Lung (tissue), 11 donors: Measurements from ENCODE around the gene BET1L. TPM values are rescaled to one million over a fixed set of nuclear protein-coding genes. Genes with fewer than 3 reads are reported as not detected.
"Not testable (repeated sequence)": the region's sequence is repeated elsewhere in the genome, so short reads cannot be mapped to it uniquely, and the experiment has no call there.

ENCODE experiments used
- ATAC-seq: fragments of 200-7000 bp; cut with Tn5 transposase; one replicate; pipeline ENCODE4 v1.9.1; 2020; ENCODE audit warnings: moderate number of reproducible peaks; ENCODE audit not compliant: insufficient read depth, low FRiP score
- DNase-seq, 3 donors: peaks; one replicate each; pipeline ENCODE4 v3.0.0-alpha.2; 2013 to 2017
- H3K27ac ChIP-seq, 2 donors: one replicate each; pipeline ENCODE4 v1.5.1; 2013; ENCODE audit warnings: mild to moderate bottlenecking in 2 of 2, moderate library complexity in 2 of 2, control low read depth in 1 of 2, inconsistent platforms in 1 of 2, low read depth in 1 of 2, low read length in 1 of 2
- H3K27me3 ChIP-seq, 3 donors: one replicate each; pipeline ENCODE4 v1.5.1; 2013; ENCODE audit warnings: low read length in 2 of 3; ENCODE audit not compliant: control insufficient read depth in 3 of 3, insufficient read depth in 3 of 3
- H3K36me3 ChIP-seq, 4 donors: one replicate each; pipeline ENCODE4 v1.5.1; 2013; ENCODE audit warnings: low read length in 4 of 4, mild to moderate bottlenecking in 1 of 4, moderate library complexity in 1 of 4; ENCODE audit not compliant: control insufficient read depth in 4 of 4, insufficient read depth in 4 of 4
- H3K4me1 ChIP-seq, 5 donors: one replicate each; pipeline ENCODE4 v1.5.1; 2013; ENCODE audit warnings: low read length in 5 of 5, mild to moderate bottlenecking in 2 of 5, moderate library complexity in 1 of 5; ENCODE audit not compliant: control insufficient read depth in 5 of 5, insufficient read depth in 5 of 5
- H3K4me3 ChIP-seq: one replicate; pipeline ENCODE4 v1.5.1; 2013; ENCODE audit warnings: mild to moderate bottlenecking, control low read depth, moderate library complexity
- H3K9ac ChIP-seq, 2 donors: one replicate each; pipeline ENCODE4 v1.5.1; 2013; ENCODE audit warnings: low read length in 2 of 2, control low read depth in 1 of 2; ENCODE audit not compliant: insufficient read depth in 1 of 2
- H3K9me3 ChIP-seq, 4 donors: one replicate each; pipeline ENCODE4 v1.5.1; 2013; ENCODE audit warnings: low read length in 3 of 4, mild to moderate bottlenecking in 1 of 4, moderate library complexity in 1 of 4; ENCODE audit not compliant: control insufficient read depth in 4 of 4, insufficient read depth in 3 of 4
- WGBS, 2 donors: extraction: QIAGEN DNeasy Blood & Tissue Kit; methylation state at CpG; one replicate each; pipeline ENCODE4 v1.1.7; 2013; 5-methylcytosine and 5-hydroxymethylcytosine counted together
- polyA plus RNA-seq, 2 donors: library from polyadenylated mRNA; stranded (reverse); fragments of 200-250 nt; gene quantifications; one replicate each; pipeline ENCODE4 v1.2.1, GENCODE V29; 2013
- small RNA-seq: library from RNA; depleted of rRNA; stranded (forward); fragments of <200 nt; gene quantifications from one replicate; pipeline ENCODE3, GENCODE V24; 2014; ENCODE audit warnings: low replicate concordance
- total RNA-seq, 2 donors: library from RNA; depleted of rRNA in 1 of 2; stranded (reverse); fragments of >200 nt in 1 of 2; gene quantifications; one replicate each; pipeline ENCODE4 v1.2.1, GENCODE V29; 2014 to 2021
- donor health status: Bipolar disorder and iron deficiency.
- donor health status: healthy.
- donor health status: DM: yes; HTN: yes; CAD: no.

Gene BET1L
- total and polyA plus RNA-seq, 4 donors = 29.7 to 58.7 (median 40.0) TPM

- not testable (repeated sequence) for DNase-seq, H3K4me3 ChIP-seq, H3K9ac ChIP-seq, H3K4me1 ChIP-seq, H3K9me3 ChIP-seq, H3K36me3 ChIP-seq, ATAC-seq, H3K27ac ChIP-seq, H3K27me3 ChIP-seq
- 32 to 47% methylated on average over 4 to 7 of the region's 8 CpGs for WGBS, 2 donors
Observed at GRCh38 chr11:191490-192478, 15.4 kb downstream of the BET1L start.

- not testable (repeated sequence) for DNase-seq
- WGBS, 2 donors = 77 to 82% methylated on average over 5 of the region's 5 CpGs
Observed at GRCh38 chr11:190546-190945, 16.7 kb downstream of the BET1L start.

DNA sequence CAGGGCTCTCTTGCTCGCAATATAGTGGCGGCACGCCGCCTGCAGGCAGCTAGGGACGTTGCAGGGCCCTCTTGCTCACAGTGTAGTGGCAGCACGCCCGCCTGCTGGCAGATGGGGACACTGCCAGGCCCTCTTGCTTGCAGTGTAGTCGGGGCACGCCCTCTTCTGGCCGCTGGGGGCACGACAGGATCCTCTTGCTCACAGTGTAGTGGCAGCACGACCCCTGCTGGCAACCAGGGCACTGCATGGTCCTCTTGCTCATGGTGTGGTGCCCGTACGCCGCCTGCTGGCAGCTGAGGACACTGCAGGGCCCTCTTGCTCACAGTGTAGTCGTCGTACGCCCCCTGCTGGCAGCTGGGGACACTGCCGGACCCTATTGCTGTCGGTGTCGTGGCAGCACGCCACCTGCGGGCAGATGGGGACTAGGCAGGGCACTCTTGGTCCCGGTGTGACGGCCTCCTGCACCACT lies 17.3 kb downstream of the BET1L start:
- 69 to 71% methylated on average over 6 to 10 of the region's 25 CpGs for WGBS, 2 donors

More at GRCh38 chr11:190546-190945, 16.7 kb downstream of the BET1L start:
- H3K9me3 ChIP-seq, H3K4me1 ChIP-seq, H3K27ac ChIP-seq, H3K36me3 ChIP-seq, H3K9ac ChIP-seq, ATAC-seq, H3K4me3 ChIP-seq, H3K27me3 ChIP-seq: not testable (repeated sequence)

GRCh38 chr11:189200-189783 lies 17.9 kb downstream of the BET1L start:
- WGBS, 2 donors = 85 to 87% methylated on average over 33 to 40 of the region's 55 CpGs
- not testable (repeated sequence) for H3K36me3 ChIP-seq, H3K4me1 ChIP-seq, H3K9me3 ChIP-seq, H3K27ac ChIP-seq, H3K9ac ChIP-seq, DNase-seq, ATAC-seq, H3K27me3 ChIP-seq, H3K4me3 ChIP-seq

More for the DNA sequence above, 17.3 kb downstream of the BET1L start:
- H3K9ac ChIP-seq, H3K27me3 ChIP-seq, H3K4me1 ChIP-seq, H3K27ac ChIP-seq, H3K9me3 ChIP-seq, H3K4me3 ChIP-seq, DNase-seq, H3K36me3 ChIP-seq: not testable (repeated sequence)
- peak; percentile 65 for ATAC-seq

DNA sequence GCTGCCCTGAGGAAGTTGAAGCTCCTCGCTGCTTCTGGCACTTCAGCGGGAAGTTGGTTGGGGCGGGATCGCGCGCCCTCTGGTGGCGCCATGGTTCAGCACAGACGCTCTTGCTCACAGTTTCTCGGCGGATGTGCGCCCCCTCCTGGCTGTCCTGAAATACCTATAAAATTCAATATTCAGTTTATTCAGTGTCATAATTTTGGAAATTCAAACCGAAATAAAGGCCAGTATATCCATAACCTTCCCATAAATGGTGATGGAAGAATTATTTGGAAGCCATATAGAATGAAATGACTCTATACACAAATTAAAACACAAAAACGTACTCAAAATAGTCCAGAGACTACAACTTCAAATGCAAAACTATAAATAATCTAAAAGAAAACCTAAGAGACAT lies 27.0 kb downstream of the BET1L start:
- DNase-seq, H3K4me1 ChIP-seq, H3K27me3 ChIP-seq, H3K9ac ChIP-seq, H3K9me3 ChIP-seq, H3K27ac ChIP-seq, H3K36me3 ChIP-seq, H3K4me3 ChIP-seq, ATAC-seq: not testable (repeated sequence)
- 0% methylated on average over 1 of the region's 13 CpGs; no CpG with 5 or more reads in 1 of the 2 donors for WGBS, 2 donors

Small RNAs within 50 kb of the gene (small RNA-seq; reads per million reads assigned to genes)
- gene RNU6-447P = not detected

Other genes starting within 250 kb of the BET1L start
- not detected for gene SCGB1C1, start 14.3 kb downstream of the BET1L start, total RNA-seq
- gene SCGB1C1, start 14.3 kb downstream of the BET1L start, polyA plus RNA-seq = not detected
- 100 to 1,000 TPM; 104 to 122 TPM for gene RIC8A, start 309 bp upstream of the BET1L start, total RNA-seq
- 10 to 100 TPM; 52.1 to 83.2 TPM for gene RIC8A, start 309 bp upstream of the BET1L start, polyA plus RNA-seq
- gene SIRT3, start 28.9 kb upstream of the BET1L start, total RNA-seq = 10 to 100 TPM; 16.0 to 21.2 TPM
- 10 to 100 TPM; 14.6 to 16.9 TPM for gene SIRT3, start 28.9 kb upstream of the BET1L start, polyA plus RNA-seq
- gene PSMD13, start 29.6 kb upstream of the BET1L start, total RNA-seq = 100 to 1,000 TPM in 1 of 2 donors, 10 to 100 TPM in 1; 75.2 to 131 TPM
- 100 to 1,000 TPM; 158 to 184 TPM for gene PSMD13, start 29.6 kb upstream of the BET1L start, polyA plus RNA-seq
- gene NLRP6, start 71.0 kb upstream of the BET1L start, total RNA-seq = 1 to 10 TPM; 2.1 to 2.7 TPM
- gene NLRP6, start 71.0 kb upstream of the BET1L start, polyA plus RNA-seq = 1 to 10 TPM in 1 of 2 donors, under 1 TPM in 1; 0.08 to 9.6 TPM
- gene PGGHG, start 81.7 kb upstream of the BET1L start, total RNA-seq = 10 to 100 TPM; 21.6 to 63.3 TPM
- 100 to 1,000 TPM; 112 to 145 TPM for gene PGGHG, start 81.7 kb upstream of the BET1L start, polyA plus RNA-seq
- gene IFITM5, start 92.1 kb upstream of the BET1L start, total RNA-seq = not detected
- not detected for gene IFITM5, start 92.1 kb upstream of the BET1L start, polyA plus RNA-seq
- 100 to 1,000 TPM in 1 of 2 donors, 10 to 100 TPM in 1; 75.7 to 656 TPM for gene IFITM2, start 100.4 kb upstream of the BET1L start, total RNA-seq
- 1,000 to 10,000 TPM; 1,063 to 4,189 TPM for gene IFITM2, start 100.4 kb upstream of the BET1L start, polyA plus RNA-seq
- gene IFITM1, start 106.6 kb upstream of the BET1L start, total RNA-seq = 100 to 1,000 TPM in 1 of 2 donors, 10 to 100 TPM in 1; 53.3 to 104 TPM
- 100 to 1,000 TPM; 275 to 531 TPM for gene IFITM1, start 106.6 kb upstream of the BET1L start, polyA plus RNA-seq
- 100 to 1,000 TPM; 191 to 903 TPM for gene IFITM3, start 113.5 kb upstream of the BET1L start, total RNA-seq
- 1,000 to 10,000 TPM; 1,642 to 2,585 TPM for gene IFITM3, start 113.5 kb upstream of the BET1L start, polyA plus RNA-seq
- gene B4GALNT4, start 162.1 kb upstream of the BET1L start, total RNA-seq = 1 to 10 TPM; 1.4 to 6.8 TPM
- 1 to 10 TPM; 2.1 to 4.6 TPM for gene B4GALNT4, start 162.1 kb upstream of the BET1L start, polyA plus RNA-seq
- gene PKP3, start 186.8 kb upstream of the BET1L start, total RNA-seq = 10 to 100 TPM; 15.7 to 63.1 TPM
- gene PKP3, start 186.8 kb upstream of the BET1L start, polyA plus RNA-seq = 10 to 100 TPM; 33.8 to 46.8 TPM
- 10 to 100 TPM; 25.7 to 87.3 TPM for gene SIGIRR, start 207.6 kb upstream of the BET1L start, total RNA-seq
- gene SIGIRR, start 207.6 kb upstream of the BET1L start, polyA plus RNA-seq = 100 to 1,000 TPM in 1 of 2 donors, 10 to 100 TPM in 1; 43.4 to 112 TPM
- gene ANO9, start 234.6 kb upstream of the BET1L start, total RNA-seq = 10 to 100 TPM in 1 of 2 donors, 1 to 10 TPM in 1; 5.8 to 17.6 TPM
- gene ANO9, start 234.6 kb upstream of the BET1L start, polyA plus RNA-seq = 10 to 100 TPM in 1 of 2 donors, 1 to 10 TPM in 1; 8.7 to 18.6 TPM
- 10 to 100 TPM; 26.8 to 29.4 TPM for gene PTDSS2, start 242.9 kb upstream of the BET1L start, total RNA-seq
- gene PTDSS2, start 242.9 kb upstream of the BET1L start, polyA plus RNA-seq = 10 to 100 TPM; 20.4 to 36.5 TPM